GM19468 (cell line): ENCODE results near the gene PLEKHG3.
"Not testable (repeated sequence)": the region's sequence is repeated elsewhere in the genome, so short reads cannot be mapped to it uniquely, and the experiment has no call there.

ENCODE experiments used
- ATAC-seq: cut with Tn5 transposase; IDR thresholded peaks from one replicate; pipeline ENCODE4 v1.9.1; 2021; ENCODE audit warnings: mild to moderate bottlenecking, moderate library complexity, moderate number of reproducible peaks; ENCODE audit not compliant: unreplicated experiment; ENCODE audit errors: extremely low read depth

The PLEKHG3 gene

DNA sequence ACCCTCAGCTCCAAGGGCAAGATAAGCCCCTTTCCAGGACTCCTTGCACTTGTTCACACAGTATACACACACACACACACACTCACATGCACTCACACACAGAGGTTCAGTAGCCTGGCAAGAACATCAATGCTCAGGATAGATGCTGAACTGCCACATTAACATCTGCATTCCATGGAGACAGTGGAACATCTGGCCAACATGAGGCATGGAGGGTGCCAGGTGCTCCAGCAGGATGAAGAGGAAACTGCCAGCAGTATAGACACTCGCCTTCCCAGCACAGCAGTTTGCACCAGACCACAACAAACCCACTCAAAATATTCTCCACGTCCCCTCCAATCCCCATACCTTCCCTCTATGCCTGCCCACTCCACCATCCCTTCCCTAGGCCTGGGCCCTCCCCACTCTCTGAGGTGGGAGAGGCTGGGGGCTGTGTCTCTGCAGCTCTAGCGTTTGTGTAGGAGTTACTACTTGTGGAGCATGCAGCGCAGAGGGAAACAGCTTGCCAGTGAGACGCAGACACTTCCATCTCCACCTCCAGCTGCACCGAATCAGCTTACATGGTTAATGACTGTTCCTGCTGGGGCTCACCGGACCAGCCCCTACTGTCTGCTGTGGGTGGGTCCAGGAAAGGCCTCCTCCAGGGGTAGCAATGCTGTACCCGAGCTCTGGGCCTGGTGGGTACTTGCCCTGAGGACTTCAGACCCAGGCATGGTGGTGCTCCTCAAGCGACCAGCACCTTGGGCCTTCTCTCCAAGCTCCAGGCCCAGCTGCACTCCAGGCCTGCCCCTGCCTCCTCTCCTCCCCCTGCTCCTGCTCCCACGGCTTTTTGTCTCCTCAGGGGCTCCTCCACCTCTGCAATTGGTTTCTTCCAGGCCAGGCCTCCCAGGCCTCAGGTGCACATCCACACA is 18.6 kb upstream of the PLEKHG3 start:
- ATAC-seq, result no peak

GRCh38 chr14:64686282-64686615 is 18.0 kb upstream of the PLEKHG3 start:
- no peak for ATAC-seq

GRCh38 chr14:64688031-64688430 is 16.2 kb upstream of the PLEKHG3 start:
- ATAC-seq, result no peak

DNA sequence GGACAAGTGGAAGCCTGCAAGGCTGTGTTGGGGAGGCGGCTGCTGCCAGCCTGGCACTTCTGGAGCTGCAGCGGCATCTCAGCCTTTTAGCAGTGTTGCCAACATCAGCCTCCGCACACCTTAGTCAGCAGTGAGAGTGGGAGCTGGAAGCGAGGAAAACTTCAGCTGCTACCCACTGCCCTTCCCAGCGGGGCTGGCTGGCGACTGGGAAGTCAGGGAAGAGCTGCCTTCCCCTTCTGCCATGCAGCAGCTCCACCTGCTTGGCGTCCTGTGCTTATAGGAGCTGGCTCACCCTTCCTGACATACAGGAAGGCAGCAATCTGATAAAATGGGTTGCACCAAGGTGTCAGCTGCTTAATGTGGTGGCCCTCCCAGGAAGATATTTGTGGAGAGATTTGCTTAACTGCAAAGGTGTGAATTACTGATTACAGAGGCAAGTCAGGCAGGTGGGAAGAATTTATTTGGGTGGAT is 15.4 kb upstream of the PLEKHG3 start:
- no peak for ATAC-seq

- no peak for ATAC-seq
These were observed 14.9 kb upstream of the PLEKHG3 start for GRCh38 chr14:64689289-64689688.

GRCh38 chr14:64690607-64691006 is 13.6 kb upstream of the PLEKHG3 start:
- not testable (repeated sequence) for ATAC-seq

GRCh38 chr14:64691376-64691775 is 12.8 kb upstream of the PLEKHG3 start:
- ATAC-seq, result no peak

GRCh38 chr14:64692189-64692985 is 11.8 kb upstream of the PLEKHG3 start:
- no peak for ATAC-seq

DNA sequence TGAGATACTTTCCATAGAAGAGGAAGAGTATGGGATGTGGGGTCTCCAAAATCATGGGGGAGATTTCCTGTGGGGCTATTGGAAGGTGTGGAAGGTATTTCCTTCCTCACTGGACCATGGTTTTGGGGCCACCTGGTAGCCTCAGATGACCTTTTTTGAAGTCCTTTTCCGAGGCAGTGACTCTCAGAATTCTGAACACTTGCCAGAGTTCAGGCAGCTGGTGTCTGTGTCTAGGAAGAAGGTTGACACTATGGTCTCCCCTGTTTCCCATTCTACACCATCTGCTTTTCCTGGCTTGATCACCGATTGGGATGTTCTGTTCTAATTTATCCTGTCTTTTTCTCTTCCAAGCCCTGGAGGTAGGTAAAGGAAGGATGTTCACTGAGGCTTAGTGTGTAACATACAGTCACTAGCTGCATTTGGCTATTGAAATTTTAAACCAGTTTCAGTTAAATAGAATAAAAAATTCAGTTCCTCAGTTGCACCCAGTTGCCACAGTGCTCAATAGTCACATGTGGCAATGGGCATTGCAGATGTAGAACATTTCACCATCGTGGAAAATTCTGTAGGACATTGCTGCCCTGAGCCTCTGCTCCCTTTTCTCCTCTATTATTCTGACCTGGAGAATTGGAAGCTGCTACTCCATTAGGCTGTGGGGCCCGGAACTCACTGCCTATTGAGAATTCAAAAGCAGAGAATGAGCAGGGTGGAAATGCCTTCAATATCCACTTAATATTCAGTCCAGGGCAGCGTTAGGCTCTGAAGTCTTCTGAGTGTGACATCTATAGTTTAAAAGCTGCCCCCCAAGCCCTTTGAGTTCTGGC is 11.0 kb upstream of the PLEKHG3 start:
- no peak for ATAC-seq

GRCh38 chr14:64693810-64694165 is 10.4 kb upstream of the PLEKHG3 start:
- ATAC-seq, result no peak

GRCh38 chr14:64695071-64695470 is 9.2 kb upstream of the PLEKHG3 start:
- no peak for ATAC-seq

- no peak for ATAC-seq
These were observed 7.8 kb upstream of the PLEKHG3 start for GRCh38 chr14:64696355-64696857.

GRCh38 chr14:64698903-64699302 is 5.3 kb upstream of the PLEKHG3 start:
- no peak for ATAC-seq

DNA sequence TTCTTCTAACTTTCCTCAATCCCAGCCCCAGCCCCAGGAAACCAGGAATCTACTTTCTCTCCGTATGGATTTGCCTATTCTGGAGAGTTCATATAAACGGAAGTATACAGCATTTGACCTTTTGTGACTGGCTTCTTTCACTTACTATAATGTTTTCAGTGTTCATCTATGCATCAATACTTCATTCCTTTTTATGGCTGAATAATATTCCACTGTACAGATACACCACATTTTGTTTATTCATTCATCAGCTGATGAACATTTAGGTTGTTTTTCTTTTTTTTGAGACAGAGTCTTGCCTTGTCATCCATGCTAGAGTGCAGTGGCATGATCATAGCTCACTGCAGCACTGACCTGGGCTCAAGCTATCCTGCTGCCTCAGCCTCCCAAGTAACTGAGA is 3.9 kb upstream of the PLEKHG3 start:
- no peak for ATAC-seq

- no peak for ATAC-seq
These were observed 3.3 kb upstream of the PLEKHG3 start for GRCh38 chr14:64700894-64701293.

- no peak for ATAC-seq
These were observed 2.6 kb upstream of the PLEKHG3 start for GRCh38 chr14:64701660-64702059.

- no peak for ATAC-seq
These were observed 1.5 kb upstream of the PLEKHG3 start for GRCh38 chr14:64702493-64703394.

GRCh38 chr14:64703395-64704142 is 655 bp upstream of the PLEKHG3 start:
- ATAC-seq, result no peak
